Activated T-cell treated with anti-CD3 and anti-CD28 coated beads, Interleukin-2, amount 50 U/mL, for 24 hours (primary cell): ENCODE data around the gene NFIX.

ENCODE experiments used
- DNase-seq: peaks from one replicate; pipeline ENCODE4 v3.0.0-alpha.2; 2020
- H3K27ac Mint-ChIP-seq: 2 replicates; pipeline ENCODE4 v1.8.0; 2020; ENCODE audit warnings: mild to moderate bottlenecking, mixed read lengths
- H3K27me3 Mint-ChIP-seq: 2 replicates; pipeline ENCODE4 v1.8.0; 2020; ENCODE audit warnings: mixed read lengths
- H3K36me3 Mint-ChIP-seq: 2 replicates; pipeline ENCODE4 v1.8.0; 2020; ENCODE audit warnings: low read depth, mixed read lengths
- H3K4me1 Mint-ChIP-seq: 2 replicates; pipeline ENCODE4 v1.8.0; 2020; ENCODE audit warnings: low read depth, mixed read lengths
- H3K4me3 Mint-ChIP-seq: 2 replicates; pipeline ENCODE4 v1.8.0; 2020; ENCODE audit warnings: mild to moderate bottlenecking, moderate library complexity, mixed read lengths
- H3K9me3 Mint-ChIP-seq: 2 replicates; pipeline ENCODE4 v1.8.0; 2020; ENCODE audit warnings: mixed read lengths

NFIX gene

GRCh38 chr19:13074378-13074777, 79.1 kb downstream of the NFIX start:
- Mint-ChIP-seq H3K9me3 (no peaks in the 10 kb centered on the region), H3K27me3 (no peaks in the 10 kb centered on the region), H3K36me3 (no peaks in the 10 kb centered on the region)

DNA sequence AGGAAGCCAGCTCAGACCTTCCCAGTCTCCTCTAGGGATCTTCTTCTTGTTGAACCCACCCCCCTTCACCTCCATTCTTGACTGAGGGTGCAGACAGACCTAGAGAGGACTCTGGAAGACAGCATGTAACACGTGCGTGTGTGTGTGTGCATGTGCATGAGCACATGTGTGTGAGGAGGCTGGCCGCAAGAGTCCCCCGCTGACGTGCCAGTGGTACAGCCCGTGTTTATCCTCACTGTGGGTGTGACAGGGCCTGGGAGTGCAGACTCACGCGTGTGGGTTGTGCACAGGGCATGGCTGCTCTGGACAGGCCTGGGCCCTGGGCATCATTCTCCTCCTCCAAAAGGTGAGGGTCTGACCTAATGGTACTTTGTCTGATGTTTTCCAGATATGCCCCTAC, 81.0 kb downstream of the NFIX start:
- Mint-ChIP-seq H3K4me3 (no peak overlapping the region), H3K4me1 (peaks cover 2% of the 10 kb centered on the region), H3K36me3 (no peaks in the 10 kb centered on the region), H3K27me3 (no peaks in the 10 kb centered on the region), H3K9me3 (no peaks in the 10 kb centered on the region), H3K27ac (no peak overlapping the region)
- DNase-seq, result no peak

More at GRCh38 chr19:13074378-13074777, 79.1 kb downstream of the NFIX start:
- no peak for DNase-seq
- Mint-ChIP-seq H3K27ac (no peak overlapping the region), H3K4me1 (peaks cover 2% of the 10 kb centered on the region), H3K4me3 (no peak overlapping the region)

DNA sequence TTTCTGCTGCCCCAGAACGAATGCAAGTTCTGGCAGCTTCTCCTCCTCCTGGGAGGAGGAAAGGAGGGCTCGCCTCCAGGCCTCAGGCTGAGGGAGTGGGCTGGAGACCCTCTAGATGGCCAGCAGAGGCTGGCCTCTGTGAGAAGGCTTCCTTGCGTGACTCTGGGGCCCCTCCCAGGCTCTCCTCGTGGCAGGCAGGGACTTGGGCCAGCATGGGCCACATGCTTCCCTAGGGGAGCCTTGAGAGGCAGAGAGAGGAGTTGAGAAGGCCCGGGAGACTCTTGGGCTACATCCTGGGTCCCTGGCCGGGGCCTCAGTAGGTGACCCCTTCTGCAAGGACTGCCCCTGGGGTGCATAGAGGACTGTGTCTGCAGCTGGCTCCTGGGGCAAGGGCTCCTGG, 81.5 kb downstream of the NFIX start:
- Mint-ChIP-seq H3K4me3 (no peak overlapping the region), H3K9me3 (no peaks in the 10 kb centered on the region), H3K4me1 (peaks cover 2% of the 10 kb centered on the region), H3K36me3 (no peaks in the 10 kb centered on the region), H3K27ac (no peak overlapping the region), H3K27me3 (no peaks in the 10 kb centered on the region)
- DNase-seq, result no peak

DNA sequence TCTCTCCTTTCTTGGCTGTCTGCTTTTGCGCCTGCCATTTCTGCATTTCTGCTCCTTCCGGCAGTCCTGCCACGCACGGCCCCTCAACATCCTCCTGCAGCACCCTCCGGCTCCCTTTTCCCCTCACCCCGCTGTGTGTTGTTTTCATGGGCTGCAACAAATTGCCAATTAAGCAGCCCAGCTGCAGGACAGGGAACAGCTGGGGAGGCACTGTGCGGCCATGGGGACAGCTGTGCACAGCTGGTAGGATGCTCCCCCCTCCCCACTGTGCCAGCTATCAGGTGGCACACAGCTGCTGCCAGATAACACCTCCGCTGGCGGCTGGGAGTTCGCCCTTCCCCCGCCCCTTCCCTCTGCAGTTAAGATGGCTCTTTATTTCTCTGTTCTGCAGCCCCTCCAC, 82.0 kb downstream of the NFIX start:
- Mint-ChIP-seq H3K27me3 (no peaks in the 10 kb centered on the region), H3K4me3 (no peak overlapping the region), H3K27ac (no peak overlapping the region), H3K36me3 (no peaks in the 10 kb centered on the region), H3K9me3 (no peaks in the 10 kb centered on the region), H3K4me1 (peaks cover 2% of the 10 kb centered on the region)
- DNase-seq, result no peak

GRCh38 chr19:13078381-13078780, 83.1 kb downstream of the NFIX start:
- Mint-ChIP-seq H3K27me3 (no peaks in the 10 kb centered on the region), H3K4me1 (peaks cover 2% of the 10 kb centered on the region), H3K9me3 (no peaks in the 10 kb centered on the region), H3K4me3 (no peak overlapping the region), H3K27ac (no peak overlapping the region), H3K36me3 (no peaks in the 10 kb centered on the region)
- DNase-seq, result no peak

DNA sequence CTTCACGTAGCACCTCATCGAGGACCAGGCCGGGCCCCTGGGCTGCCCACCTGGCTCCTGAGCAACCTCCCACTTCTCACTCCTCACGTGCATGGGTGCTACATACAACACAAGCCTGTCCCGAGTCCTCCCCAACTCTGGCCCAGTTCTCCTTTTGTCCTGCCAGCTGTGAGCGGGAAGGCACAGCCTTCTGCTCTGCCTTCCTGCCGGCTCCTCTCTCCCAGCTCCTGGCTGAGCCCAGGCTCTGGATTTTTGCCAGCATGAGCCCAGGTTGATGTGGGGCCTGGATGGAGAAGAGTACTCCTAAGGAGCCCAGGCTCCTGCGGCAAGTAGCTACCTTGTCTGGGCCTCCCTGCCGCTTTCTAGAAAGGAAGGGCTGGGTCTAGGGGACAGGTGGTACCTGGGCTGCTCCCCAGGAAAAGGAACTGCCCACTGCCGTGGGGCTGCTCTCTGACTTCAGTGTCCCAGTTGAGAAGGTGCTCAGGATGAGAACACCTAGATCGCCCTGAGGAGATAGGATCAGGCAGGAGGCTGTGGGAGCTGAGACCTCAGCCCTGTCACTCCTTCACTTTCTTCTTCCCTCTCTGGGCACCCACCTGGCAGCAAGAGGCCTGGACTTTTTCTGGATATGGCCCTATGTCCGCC, 83.7 kb downstream of the NFIX start:
- no peak for DNase-seq

GRCh38 chr19:13079542-13079986, 84.3 kb downstream of the NFIX start:
- Mint-ChIP-seq H3K9me3 (no peaks in the 10 kb centered on the region), H3K36me3 (no peaks in the 10 kb centered on the region)
- no peak for DNase-seq

More for the DNA sequence above, 83.7 kb downstream of the NFIX start:
- H3K9me3 Mint-ChIP-seq, result no peaks in the 10 kb centered on the region
- no peaks in the 10 kb centered on the region for H3K27me3 Mint-ChIP-seq
- peaks cover 2% of the 10 kb centered on the region for H3K4me1 Mint-ChIP-seq
- H3K36me3 Mint-ChIP-seq, result no peaks in the 10 kb centered on the region
- H3K4me3 Mint-ChIP-seq, result no peak overlapping the region
- no peak overlapping the region for H3K27ac Mint-ChIP-seq

GRCh38 chr19:13082192-13083007, 87.1 kb downstream of the NFIX start:
- no peak overlapping the region for H3K4me3 Mint-ChIP-seq
- no peak overlapping the region for H3K27ac Mint-ChIP-seq
- H3K4me1 Mint-ChIP-seq, result peaks cover 2% of the 10 kb centered on the region
- H3K27me3 Mint-ChIP-seq, result no peaks in the 10 kb centered on the region
- H3K9me3 Mint-ChIP-seq, result no peaks in the 10 kb centered on the region
- DNase-seq, result no peak
- H3K36me3 Mint-ChIP-seq, result no peaks in the 10 kb centered on the region

More at GRCh38 chr19:13079542-13079986, 84.3 kb downstream of the NFIX start:
- Mint-ChIP-seq H3K27me3 (no peaks in the 10 kb centered on the region), H3K4me1 (peaks cover 2% of the 10 kb centered on the region), H3K27ac (no peak overlapping the region), H3K4me3 (no peak overlapping the region)

DNA sequence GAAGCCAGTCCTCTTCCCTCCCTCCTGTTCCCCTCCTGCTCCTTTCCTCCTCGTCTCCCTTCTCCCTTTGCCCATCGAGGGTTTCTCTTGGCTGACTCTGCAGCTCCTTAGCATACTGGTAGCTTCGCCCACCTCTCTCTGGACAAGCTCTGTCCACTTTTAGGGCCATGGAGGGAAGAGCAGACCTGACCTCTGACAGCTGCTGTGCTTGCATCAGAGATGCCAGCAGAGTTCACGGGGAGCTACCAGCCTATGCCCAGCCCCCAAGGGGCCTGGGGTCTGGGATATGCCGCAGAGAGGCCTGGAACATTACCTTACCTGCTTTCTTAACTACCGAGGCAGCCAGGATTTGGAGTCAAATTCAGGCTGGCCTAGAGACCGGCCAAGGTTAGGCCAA, 87.7 kb downstream of the NFIX start:
- no peak overlapping the region for H3K27ac Mint-ChIP-seq
- no peaks in the 10 kb centered on the region for H3K27me3 Mint-ChIP-seq
- peaks cover 2% of the 10 kb centered on the region for H3K4me1 Mint-ChIP-seq
- no peaks in the 10 kb centered on the region for H3K36me3 Mint-ChIP-seq
- no peak for DNase-seq
- H3K9me3 Mint-ChIP-seq, result no peaks in the 10 kb centered on the region
- H3K4me3 Mint-ChIP-seq, result no peak overlapping the region

- Mint-ChIP-seq H3K27me3 (no peaks in the 10 kb centered on the region), H3K9me3 (no peaks in the 10 kb centered on the region), H3K4me3 (no peak overlapping the region), H3K27ac (no peak overlapping the region), H3K4me1 (peaks cover 2% of the 10 kb centered on the region), H3K36me3 (no peaks in the 10 kb centered on the region)
- no peak for DNase-seq
These were observed 88.4 kb downstream of the NFIX start for GRCh38 chr19:13083627-13084026.

- no peaks in the 10 kb centered on the region for H3K36me3 Mint-ChIP-seq
- H3K9me3 Mint-ChIP-seq, result no peaks in the 10 kb centered on the region
- H3K4me3 Mint-ChIP-seq, result no peak overlapping the region
- no peak for DNase-seq
- H3K4me1 Mint-ChIP-seq, result no peaks in the 10 kb centered on the region
- H3K27ac Mint-ChIP-seq, result no peak overlapping the region
- H3K27me3 Mint-ChIP-seq, result no peaks in the 10 kb centered on the region
These were observed 90.4 kb downstream of the NFIX start for GRCh38 chr19:13085666-13086065.

DNA sequence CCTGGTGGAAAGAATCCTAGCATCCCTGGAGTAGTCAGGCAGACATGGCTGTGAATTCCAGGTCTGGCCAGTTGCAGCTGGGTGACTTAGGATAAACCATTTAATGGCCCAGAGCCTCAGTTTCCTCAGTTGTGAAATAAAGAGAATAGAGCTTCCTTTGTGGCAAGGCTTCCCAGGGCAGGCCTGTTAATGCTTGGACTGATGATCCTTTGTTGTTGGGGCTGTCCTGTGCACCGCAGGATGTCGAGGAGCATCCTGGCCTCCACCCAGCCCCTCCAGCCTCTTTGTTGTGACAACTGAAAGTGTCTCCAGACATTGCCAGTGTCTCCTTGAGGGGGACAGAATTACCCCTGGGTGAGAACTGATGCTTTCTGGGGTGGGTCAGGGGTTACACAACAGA, 91.1 kb downstream of the NFIX start:
- Mint-ChIP-seq H3K4me3 (no peak overlapping the region), H3K4me1 (no peaks in the 10 kb centered on the region), H3K9me3 (no peaks in the 10 kb centered on the region), H3K27ac (no peak overlapping the region), H3K36me3 (no peaks in the 10 kb centered on the region), H3K27me3 (no peaks in the 10 kb centered on the region)
- no peak for DNase-seq

- Mint-ChIP-seq H3K36me3 (no peaks in the 10 kb centered on the region), H3K4me1 (no peaks in the 10 kb centered on the region), H3K4me3 (no peak overlapping the region), H3K27me3 (no peaks in the 10 kb centered on the region), H3K27ac (no peak overlapping the region), H3K9me3 (no peaks in the 10 kb centered on the region)
- DNase-seq, result no peak
These were observed 92.0 kb downstream of the NFIX start for GRCh38 chr19:13087295-13087694.

DNA sequence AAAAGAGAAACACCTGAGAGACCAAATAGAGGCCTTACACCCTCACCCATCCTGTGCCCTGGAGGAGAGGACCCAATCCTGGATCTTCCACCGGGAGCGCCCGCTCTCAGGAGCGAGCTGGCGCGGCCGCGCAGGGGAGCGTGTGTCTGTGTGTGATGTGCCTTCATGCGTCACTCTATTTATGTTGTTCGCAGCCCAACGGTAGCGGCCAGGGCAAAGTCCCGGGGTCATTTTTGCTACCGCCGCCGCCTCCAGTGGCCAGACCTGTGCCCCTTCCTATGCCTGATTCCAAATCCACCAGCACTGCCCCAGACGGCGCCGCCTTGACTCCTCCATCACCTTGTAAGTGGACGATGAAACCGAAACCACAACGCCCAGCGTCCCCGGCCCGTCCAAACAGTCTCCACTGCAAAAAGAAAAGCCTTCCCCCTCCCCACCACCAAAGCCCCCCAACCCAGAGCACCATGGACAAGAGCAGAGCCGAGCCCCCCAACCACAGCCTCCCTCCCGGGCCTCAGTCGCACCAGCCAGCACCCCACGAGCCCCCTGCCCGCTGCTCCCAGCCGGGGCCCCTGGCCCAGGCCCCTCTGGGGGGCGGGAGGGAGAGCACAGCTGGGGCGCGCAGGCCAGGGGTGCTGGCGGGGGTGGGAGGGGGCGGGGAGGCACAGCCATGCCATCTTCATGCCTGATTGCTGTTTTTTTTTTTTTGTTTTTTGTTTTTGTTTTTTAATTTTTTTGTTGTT, 92.7 kb downstream of the NFIX start:
- H3K4me1 Mint-ChIP-seq, result no peaks in the 10 kb centered on the region
- H3K4me3 Mint-ChIP-seq, result no peak overlapping the region
- no peaks in the 10 kb centered on the region for H3K27me3 Mint-ChIP-seq
- H3K9me3 Mint-ChIP-seq, result no peaks in the 10 kb centered on the region
- H3K27ac Mint-ChIP-seq, result no peak overlapping the region
- no peak for DNase-seq
- H3K36me3 Mint-ChIP-seq, result no peaks in the 10 kb centered on the region
